Stimulated activated CD4-positive, alpha-beta T cell treated with anti-CD3 and anti-CD28 coated beads, Interleukin-2, amount 100 ng/mL, for 4 hours (primary cell): ENCODE results near the gene TLDC2.

Source experiments
- DNase-seq: peaks from one replicate; pipeline ENCODE4 v3.0.0-alpha.2; 2020; ENCODE audit warnings: low read depth

TLDC2 gene

GRCh38 chr20:36850759-36851158 is 25.2 kb upstream of the TLDC2 start:
- no peak for DNase-seq

GRCh38 chr20:36851490-36851889 is 24.4 kb upstream of the TLDC2 start:
- DNase-seq: no peak

GRCh38 chr20:36852187-36852586 is 23.8 kb upstream of the TLDC2 start:
- no peak for DNase-seq

- no peak for DNase-seq
Measured at GRCh38 chr20:36854348-36855240, 21.3 kb upstream of the TLDC2 start.

DNA sequence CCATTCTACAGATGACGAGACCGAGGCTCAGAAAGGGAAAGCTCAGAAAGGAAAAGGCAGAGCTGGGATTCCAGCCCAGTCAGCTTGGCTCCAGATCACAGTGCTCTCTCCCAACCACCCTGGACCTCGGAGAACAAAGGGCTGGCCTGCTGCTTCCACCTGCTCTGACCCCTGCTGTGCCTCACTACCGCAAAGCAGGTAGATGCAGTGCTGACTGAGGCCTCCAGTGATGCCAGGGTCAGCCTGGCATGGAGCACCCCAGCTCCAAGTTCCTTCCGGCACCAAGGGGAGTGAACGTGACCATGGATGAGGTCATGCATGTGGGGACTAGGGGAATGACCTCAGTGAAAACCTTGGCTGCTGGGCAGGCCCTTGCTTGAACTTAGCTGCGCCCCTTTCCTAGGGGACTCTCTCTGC is 20.7 kb upstream of the TLDC2 start:
- DNase-seq: no peak

DNA sequence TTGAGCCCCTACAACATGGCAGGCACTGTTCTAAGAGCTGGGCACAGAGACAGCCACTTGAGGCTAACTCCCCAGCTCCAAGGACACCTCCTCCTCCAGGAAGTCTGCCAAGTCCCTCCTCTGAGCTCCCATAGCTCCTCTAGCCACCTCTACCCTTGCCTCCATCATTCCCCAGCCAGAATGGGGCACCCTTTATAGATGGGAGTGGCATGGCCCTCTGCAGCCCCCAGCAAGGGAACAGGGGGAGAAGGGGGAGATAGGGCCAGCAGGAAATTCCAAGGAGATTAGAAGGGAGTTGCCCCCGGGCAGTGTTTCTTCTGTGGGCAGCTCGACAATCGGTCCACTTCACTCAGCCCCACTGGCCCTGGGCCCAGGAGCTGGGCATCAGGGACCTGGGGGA is 19.7 kb upstream of the TLDC2 start:
- DNase-seq: no peak

DNA sequence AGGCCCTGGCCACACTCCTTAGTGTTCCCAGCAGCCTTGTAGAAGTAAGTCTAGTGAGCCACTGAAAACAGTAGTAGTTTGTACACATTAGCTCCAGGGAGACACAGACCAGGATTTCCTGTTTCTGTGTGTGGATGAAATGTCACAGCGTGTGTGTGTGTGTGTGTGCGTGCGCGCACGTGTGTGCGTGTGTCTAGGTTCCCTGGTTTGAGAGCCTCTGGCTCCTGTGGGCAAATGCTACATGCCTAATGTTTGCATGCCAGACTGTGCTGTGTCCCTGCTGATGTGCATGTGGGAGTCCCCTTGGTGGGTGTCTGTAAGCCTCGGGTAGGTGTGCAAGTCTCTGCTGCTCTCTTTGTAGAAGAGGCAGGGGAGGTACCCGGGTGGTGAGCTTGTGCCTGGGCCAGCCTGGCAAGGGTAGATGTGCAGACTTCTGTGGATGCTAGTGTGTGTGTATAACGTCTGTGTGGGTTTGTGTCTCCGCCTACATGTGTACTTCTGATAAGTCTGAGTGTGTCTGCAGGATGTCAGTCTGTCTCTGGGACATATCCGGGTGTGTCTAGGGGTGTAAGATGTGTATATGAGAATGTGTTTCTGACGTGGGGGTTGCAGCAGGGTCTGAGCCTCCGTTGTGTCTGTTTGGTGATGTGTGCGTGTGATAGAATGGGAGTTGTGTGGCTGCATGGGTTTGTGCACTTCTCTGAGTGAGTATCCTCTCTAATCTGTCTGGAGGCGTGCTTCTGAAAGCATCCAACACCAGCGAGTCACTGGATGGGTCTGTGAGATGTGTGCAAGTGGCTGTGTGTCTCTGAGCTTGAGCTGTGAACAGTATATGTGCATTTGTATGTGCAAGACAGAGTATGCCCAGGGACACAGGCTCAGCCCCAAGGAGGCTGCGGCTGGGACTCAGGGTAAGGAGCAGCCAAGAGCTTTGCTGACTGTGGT is 19.0 kb upstream of the TLDC2 start:
- no peak for DNase-seq

DNA sequence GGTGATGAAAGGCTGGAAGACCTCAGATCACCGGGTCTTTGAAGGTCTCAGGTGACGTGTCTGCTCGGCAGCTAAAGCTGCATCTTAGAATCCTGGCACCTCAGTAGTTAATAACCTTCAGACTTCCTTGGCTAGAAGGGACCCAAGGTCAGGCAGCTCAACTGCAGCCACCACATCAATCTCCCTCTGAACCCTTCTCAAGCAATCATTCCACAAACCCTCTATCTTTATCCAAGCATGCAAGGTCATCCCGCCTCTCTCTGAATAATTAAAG is 16.7 kb upstream of the TLDC2 start:
- no peak for DNase-seq

- no peak for DNase-seq
Measured at GRCh38 chr20:36859700-36860330, 16.1 kb upstream of the TLDC2 start.

DNA sequence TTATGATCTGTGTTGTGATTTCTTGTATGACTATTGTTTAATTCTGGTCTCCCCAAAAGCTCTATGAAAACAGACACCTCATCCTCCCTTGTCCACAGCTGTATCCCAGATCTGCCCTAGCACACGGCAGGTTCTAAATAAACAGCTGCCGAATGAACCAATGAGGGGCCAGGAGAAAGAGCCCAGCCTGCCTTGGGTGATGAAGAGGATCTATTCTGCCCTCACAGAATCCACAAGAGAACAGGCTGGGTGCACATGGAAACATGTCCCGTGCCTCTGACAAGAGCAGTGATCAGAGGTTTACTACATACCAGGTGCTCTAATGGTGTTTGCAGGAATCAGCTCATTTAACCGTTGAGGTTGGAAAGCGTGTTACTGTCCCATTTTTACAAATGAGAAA is 15.6 kb upstream of the TLDC2 start:
- no peak for DNase-seq

DNA sequence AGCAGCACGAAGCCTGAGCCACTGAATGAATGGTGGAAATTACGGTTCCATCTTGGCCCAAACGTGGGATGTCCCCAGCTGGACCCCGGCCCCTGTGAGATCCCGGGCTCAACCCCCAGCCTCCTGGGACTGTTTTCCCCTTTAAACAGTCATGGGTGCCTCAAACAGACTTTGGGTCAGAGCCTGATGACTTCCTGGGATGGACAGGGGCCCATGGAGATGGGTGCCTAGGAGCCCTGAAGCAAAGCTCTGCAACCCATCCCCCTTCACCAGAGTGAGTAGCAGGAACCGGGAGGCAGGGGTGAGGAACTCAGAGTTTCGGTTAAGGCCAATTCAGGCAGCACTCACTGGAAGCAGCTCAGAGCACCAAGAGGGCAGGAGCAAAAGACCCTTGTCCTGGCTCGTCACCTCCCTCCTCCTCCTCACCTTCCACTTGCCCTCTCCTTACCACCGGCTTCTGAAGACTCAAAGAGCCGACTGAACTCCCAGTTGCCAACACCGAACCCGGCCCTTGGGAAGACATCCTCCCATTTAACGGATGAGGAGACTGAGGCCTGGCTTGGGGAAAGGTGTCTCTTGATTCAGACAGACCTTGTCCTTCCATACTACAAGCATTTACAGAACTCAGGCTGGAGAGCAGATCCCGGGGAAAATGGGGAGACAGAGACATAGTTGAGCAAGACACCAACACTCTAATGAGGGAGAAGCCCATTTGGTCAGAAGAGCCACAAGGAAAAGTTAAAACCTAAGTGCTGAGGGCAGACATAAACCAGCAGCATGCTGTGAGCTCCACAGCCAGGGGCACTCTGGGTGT is 14.9 kb upstream of the TLDC2 start:
- DNase-seq: no peak

DNA sequence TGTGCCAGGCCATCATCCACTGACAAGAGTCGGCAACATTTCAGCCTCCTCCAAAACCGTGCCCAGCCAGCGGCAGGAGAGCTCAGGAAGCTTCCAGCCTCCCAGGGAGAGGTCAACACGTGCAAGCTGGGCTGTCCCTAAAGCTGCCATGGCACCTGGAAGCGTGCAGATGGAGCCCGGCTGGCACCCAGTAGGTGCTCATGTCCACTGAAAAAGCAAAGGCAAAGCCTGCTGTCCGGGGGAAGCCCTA is 14.4 kb upstream of the TLDC2 start:
- no peak for DNase-seq

DNA sequence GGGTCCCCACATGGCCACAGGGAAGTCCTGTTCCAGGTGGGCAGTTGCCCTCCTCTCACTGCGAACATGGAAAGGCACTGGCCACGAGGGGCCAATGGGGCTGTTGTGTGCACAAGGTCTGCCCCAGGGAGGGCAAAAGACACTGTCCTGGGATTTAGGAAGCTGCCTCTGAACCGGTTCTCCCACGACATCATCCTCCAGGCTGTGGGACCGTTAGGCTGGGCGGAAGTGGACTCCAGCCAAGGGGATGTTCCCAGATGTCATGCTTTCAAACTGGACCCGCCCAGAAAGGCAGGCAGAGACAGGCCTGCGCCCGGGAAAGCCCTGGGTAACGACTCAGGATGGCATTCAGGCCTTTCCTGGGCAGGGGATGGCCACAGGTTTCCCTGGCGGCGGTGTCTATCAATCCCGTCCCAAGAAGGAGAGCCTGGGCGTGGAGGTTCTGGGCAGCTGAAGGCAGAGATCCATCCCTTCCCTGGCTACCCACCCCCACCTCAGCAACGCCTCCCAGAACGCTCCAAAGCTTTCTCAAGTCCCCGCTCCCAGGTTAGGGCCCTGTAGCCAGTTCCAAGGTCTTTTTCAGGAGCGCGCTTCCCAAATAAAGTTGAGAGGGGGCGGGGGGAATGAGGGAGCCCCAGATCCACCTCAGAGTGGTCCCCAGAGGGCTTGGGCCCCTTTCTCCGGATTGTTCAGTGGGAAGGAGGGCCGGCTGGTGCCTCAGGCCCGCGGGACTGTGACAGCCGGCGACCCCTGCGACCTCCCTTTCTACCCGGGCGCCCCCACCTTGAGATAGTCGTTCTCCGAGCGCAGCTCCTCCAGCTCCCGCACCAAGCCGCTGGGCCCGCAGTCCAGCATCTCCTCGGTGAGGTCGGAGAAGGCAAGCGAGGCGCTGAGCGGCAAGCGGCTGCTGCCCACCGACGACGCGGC is 13.8 kb upstream of the TLDC2 start:
- DNase-seq: no peak

- DNase-seq: no peak
Measured at GRCh38 chr20:36862857-36863668, 12.9 kb upstream of the TLDC2 start.

DNA sequence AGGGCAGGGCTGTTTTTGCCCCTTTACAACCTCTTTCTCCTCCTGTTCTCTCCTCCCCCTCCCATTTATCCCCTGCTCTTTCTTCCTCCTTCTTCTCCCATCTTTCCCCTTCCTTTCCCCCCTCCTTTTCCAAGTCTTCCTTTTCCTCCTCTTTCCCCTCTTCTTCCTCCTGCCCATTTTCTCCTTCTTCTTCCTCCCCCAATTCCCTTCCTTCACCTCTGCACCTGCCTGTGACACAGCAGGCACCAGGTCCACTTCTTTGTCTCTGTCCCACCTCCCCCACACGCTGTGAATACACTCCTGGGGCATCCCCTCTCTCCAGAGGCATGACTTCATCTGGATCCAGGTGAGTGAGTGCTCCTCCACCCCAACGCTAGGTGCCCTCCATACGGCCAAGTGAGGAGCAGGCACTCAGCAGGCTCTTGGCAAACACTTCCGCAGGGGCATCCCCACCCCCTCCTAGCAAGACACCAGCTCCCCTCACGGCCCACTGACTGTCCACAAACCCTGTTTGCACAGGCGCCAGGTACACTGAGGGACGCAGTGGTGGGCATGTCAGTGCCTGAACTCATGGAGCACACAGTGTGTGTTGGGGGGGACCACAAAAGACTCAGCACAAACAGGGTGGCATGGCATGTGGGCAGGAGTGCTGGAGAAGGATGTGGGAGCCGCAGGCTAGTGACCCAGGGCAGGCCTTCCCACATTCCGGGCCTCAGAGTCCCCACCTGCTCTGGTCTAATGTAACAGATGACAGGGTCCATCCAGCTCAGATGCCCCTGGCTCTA is 10.7 kb upstream of the TLDC2 start:
- DNase-seq: no peak

GRCh38 chr20:36865861-36866149 is 10.1 kb upstream of the TLDC2 start:
- no peak for DNase-seq

DNA sequence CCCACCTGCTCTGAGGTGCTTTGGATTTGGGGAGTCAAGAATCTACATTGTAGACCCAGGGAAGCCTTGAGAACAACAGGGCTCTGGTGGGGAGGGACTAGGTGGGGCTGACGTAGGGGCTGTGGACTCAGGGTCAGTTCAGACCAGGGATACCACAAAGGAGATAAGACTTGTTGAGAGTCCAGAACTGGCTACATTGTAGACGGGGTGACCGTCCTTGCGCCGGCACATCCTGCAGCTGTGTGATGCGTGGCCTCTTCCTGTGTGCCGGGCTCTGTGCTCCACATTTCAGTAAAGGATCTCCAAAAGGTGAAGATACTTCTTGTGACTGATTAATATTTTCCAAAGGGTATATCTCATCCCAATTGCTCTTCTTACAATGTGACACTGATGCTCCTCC is 9.8 kb upstream of the TLDC2 start:
- no peak for DNase-seq

GRCh38 chr20:36866681-36867495 is 9.1 kb upstream of the TLDC2 start:
- no peak for DNase-seq
